ENCODE measurements around the gene SERTAD1.
"Not testable (repeated sequence)": the region's sequence is repeated elsewhere in the genome, so short reads cannot be mapped to it uniquely, and the experiment has no call there.

Gene SERTAD1

GRCh38 chr19:40463587-40464037, 37.8 kb upstream of the SERTAD1 start:
- Histone ChIP-seq H3K4me1 (ENCODE audit: control insufficient read depth, insufficient read depth, low read length) (peaks cover 27% of the 10 kb centered on the region), H3K9ac (ENCODE audit: low read length) (peak overlapping the region; percentile 88)
- H3K36me3 ChIP-seq (ENCODE audit: control insufficient read depth, insufficient read depth, low read length); H3K4me3 ChIP-seq (ENCODE audit: low read length); H3K9me3 ChIP-seq (ENCODE audit: control insufficient read depth, low read length); H3K27me3 ChIP-seq (ENCODE audit: control insufficient read depth, insufficient read depth, low read length): not testable (repeated sequence)

- H3K4me1 ChIP-seq (ENCODE audit: control insufficient read depth, insufficient read depth, low read length), result peaks cover 26% of the 10 kb centered on the region
- H3K9ac ChIP-seq (ENCODE audit: low read length), result no peak overlapping the region
- H3K9me3 ChIP-seq (ENCODE audit: control insufficient read depth, low read length), result no peaks in the 10 kb centered on the region
- no peak overlapping the region for H3K4me3 ChIP-seq (ENCODE audit: low read length)
- no peaks in the 10 kb centered on the region for H3K36me3 ChIP-seq (ENCODE audit: control insufficient read depth, insufficient read depth, low read length)
- H3K27me3 ChIP-seq (ENCODE audit: control insufficient read depth, insufficient read depth, low read length), result peaks cover 6% of the 10 kb centered on the region
These were observed 36.0 kb upstream of the SERTAD1 start for GRCh38 chr19:40461669-40462221.

GRCh38 chr19:40460185-40460584, 34.4 kb upstream of the SERTAD1 start:
- Histone ChIP-seq H3K9ac (ENCODE audit: low read length) (no peak overlapping the region), H3K4me1 (ENCODE audit: control insufficient read depth, insufficient read depth, low read length) (peaks cover 18% of the 10 kb centered on the region), H3K9me3 (ENCODE audit: control insufficient read depth, low read length) (no peaks in the 10 kb centered on the region)

GRCh38 chr19:40458597-40458974, 32.8 kb upstream of the SERTAD1 start:
- H3K27me3 ChIP-seq (ENCODE audit: control insufficient read depth, insufficient read depth, low read length), result no peaks in the 10 kb centered on the region
- no peaks in the 10 kb centered on the region for H3K36me3 ChIP-seq (ENCODE audit: control insufficient read depth, insufficient read depth, low read length)
- peaks cover 9% of the 10 kb centered on the region for H3K4me1 ChIP-seq (ENCODE audit: control insufficient read depth, insufficient read depth, low read length)
- H3K9me3 ChIP-seq (ENCODE audit: control insufficient read depth, low read length), result no peaks in the 10 kb centered on the region
- H3K4me3 ChIP-seq (ENCODE audit: low read length), result no peak overlapping the region
- H3K9ac ChIP-seq (ENCODE audit: low read length), result no peak overlapping the region

More at GRCh38 chr19:40460185-40460584, 34.4 kb upstream of the SERTAD1 start:
- Histone ChIP-seq H3K27me3 (ENCODE audit: control insufficient read depth, insufficient read depth, low read length) (no peaks in the 10 kb centered on the region), H3K4me3 (ENCODE audit: low read length) (no peak overlapping the region), H3K36me3 (ENCODE audit: control insufficient read depth, insufficient read depth, low read length) (no peaks in the 10 kb centered on the region)

GRCh38 chr19:40457953-40458596, 32.3 kb upstream of the SERTAD1 start:
- no peaks in the 10 kb centered on the region for H3K36me3 ChIP-seq (ENCODE audit: control insufficient read depth, insufficient read depth, low read length)
- no peak overlapping the region for H3K9ac ChIP-seq (ENCODE audit: low read length)
- H3K9me3 ChIP-seq (ENCODE audit: control insufficient read depth, low read length), result no peaks in the 10 kb centered on the region

GRCh38 chr19:40457048-40457447, 31.3 kb upstream of the SERTAD1 start:
- Histone ChIP-seq H3K9me3 (ENCODE audit: control insufficient read depth, low read length) (no peaks in the 10 kb centered on the region), H3K9ac (ENCODE audit: low read length) (no peak overlapping the region), H3K27me3 (ENCODE audit: control insufficient read depth, insufficient read depth, low read length) (no peaks in the 10 kb centered on the region), H3K36me3 (ENCODE audit: control insufficient read depth, insufficient read depth, low read length) (no peaks in the 10 kb centered on the region), H3K4me1 (ENCODE audit: control insufficient read depth, insufficient read depth, low read length) (peaks cover 9% of the 10 kb centered on the region), H3K4me3 (ENCODE audit: low read length) (no peak overlapping the region)

More at GRCh38 chr19:40457953-40458596, 32.3 kb upstream of the SERTAD1 start:
- peaks cover 9% of the 10 kb centered on the region for H3K4me1 ChIP-seq (ENCODE audit: control insufficient read depth, insufficient read depth, low read length)
- H3K27me3 ChIP-seq (ENCODE audit: control insufficient read depth, insufficient read depth, low read length), result no peaks in the 10 kb centered on the region
- no peak overlapping the region for H3K4me3 ChIP-seq (ENCODE audit: low read length)

GRCh38 chr19:40453943-40454342, 28.2 kb upstream of the SERTAD1 start:
- H3K36me3 ChIP-seq (ENCODE audit: control insufficient read depth, insufficient read depth, low read length); H3K4me3 ChIP-seq (ENCODE audit: low read length); H3K4me1 ChIP-seq (ENCODE audit: control insufficient read depth, insufficient read depth, low read length); H3K9ac ChIP-seq (ENCODE audit: low read length); H3K9me3 ChIP-seq (ENCODE audit: control insufficient read depth, low read length); H3K27me3 ChIP-seq (ENCODE audit: control insufficient read depth, insufficient read depth, low read length): not testable (repeated sequence)

- Histone ChIP-seq H3K27me3 (ENCODE audit: control insufficient read depth, insufficient read depth, low read length) (no peaks in the 10 kb centered on the region), H3K36me3 (ENCODE audit: control insufficient read depth, insufficient read depth, low read length) (no peaks in the 10 kb centered on the region), H3K4me1 (ENCODE audit: control insufficient read depth, insufficient read depth, low read length) (no peaks in the 10 kb centered on the region), H3K9ac (ENCODE audit: low read length) (no peak overlapping the region), H3K4me3 (ENCODE audit: low read length) (no peak overlapping the region), H3K9me3 (ENCODE audit: control insufficient read depth, low read length) (no peaks in the 10 kb centered on the region)
These were observed 27.5 kb upstream of the SERTAD1 start for GRCh38 chr19:40453151-40453735.

GRCh38 chr19:40452016-40452415, 26.2 kb upstream of the SERTAD1 start:
- no peaks in the 10 kb centered on the region for H3K9me3 ChIP-seq (ENCODE audit: control insufficient read depth, low read length)
- H3K4me1 ChIP-seq (ENCODE audit: control insufficient read depth, insufficient read depth, low read length), result no peaks in the 10 kb centered on the region
- H3K9ac ChIP-seq (ENCODE audit: low read length), result no peak overlapping the region
- H3K27me3 ChIP-seq (ENCODE audit: control insufficient read depth, insufficient read depth, low read length), result no peaks in the 10 kb centered on the region
- H3K36me3 ChIP-seq (ENCODE audit: control insufficient read depth, insufficient read depth, low read length), result peaks cover 6% of the 10 kb centered on the region
- no peak overlapping the region for H3K4me3 ChIP-seq (ENCODE audit: low read length)

GRCh38 chr19:40450664-40451063, 24.9 kb upstream of the SERTAD1 start:
- Histone ChIP-seq H3K36me3 (ENCODE audit: control insufficient read depth, insufficient read depth, low read length) (peaks cover 6% of the 10 kb centered on the region), H3K4me3 (ENCODE audit: low read length) (no peak overlapping the region), H3K27me3 (ENCODE audit: control insufficient read depth, insufficient read depth, low read length) (no peaks in the 10 kb centered on the region), H3K9ac (ENCODE audit: low read length) (no peak overlapping the region), H3K4me1 (ENCODE audit: control insufficient read depth, insufficient read depth, low read length) (peaks cover 9% of the 10 kb centered on the region), H3K9me3 (ENCODE audit: control insufficient read depth, low read length) (no peaks in the 10 kb centered on the region)

GRCh38 chr19:40449506-40449905, 23.7 kb upstream of the SERTAD1 start:
- Histone ChIP-seq H3K27me3 (ENCODE audit: control insufficient read depth, insufficient read depth, low read length) (no peaks in the 10 kb centered on the region), H3K36me3 (ENCODE audit: control insufficient read depth, insufficient read depth, low read length) (peaks cover 6% of the 10 kb centered on the region)

GRCh38 chr19:40446263-40446784, 20.5 kb upstream of the SERTAD1 start:
- Histone ChIP-seq H3K27me3 (ENCODE audit: control insufficient read depth, insufficient read depth, low read length) (no peaks in the 10 kb centered on the region), H3K4me3 (ENCODE audit: low read length) (no peak overlapping the region), H3K36me3 (ENCODE audit: control insufficient read depth, insufficient read depth, low read length) (peaks cover 6% of the 10 kb centered on the region), H3K9me3 (ENCODE audit: control insufficient read depth, low read length) (no peaks in the 10 kb centered on the region), H3K9ac (ENCODE audit: low read length) (peak overlapping the region; percentile 31), H3K4me1 (ENCODE audit: control insufficient read depth, insufficient read depth, low read length) (peaks cover 19% of the 10 kb centered on the region)

More at GRCh38 chr19:40449506-40449905, 23.7 kb upstream of the SERTAD1 start:
- no peak overlapping the region for H3K9ac ChIP-seq (ENCODE audit: low read length)
- H3K4me3 ChIP-seq (ENCODE audit: low read length), result no peak overlapping the region
- peaks cover 13% of the 10 kb centered on the region for H3K4me1 ChIP-seq (ENCODE audit: control insufficient read depth, insufficient read depth, low read length)
- H3K9me3 ChIP-seq (ENCODE audit: control insufficient read depth, low read length), result no peaks in the 10 kb centered on the region

Measured in mucosa of stomach (tissue), 1 donor.